ENCODE measurements around the gene SSTR4.

DNA sequence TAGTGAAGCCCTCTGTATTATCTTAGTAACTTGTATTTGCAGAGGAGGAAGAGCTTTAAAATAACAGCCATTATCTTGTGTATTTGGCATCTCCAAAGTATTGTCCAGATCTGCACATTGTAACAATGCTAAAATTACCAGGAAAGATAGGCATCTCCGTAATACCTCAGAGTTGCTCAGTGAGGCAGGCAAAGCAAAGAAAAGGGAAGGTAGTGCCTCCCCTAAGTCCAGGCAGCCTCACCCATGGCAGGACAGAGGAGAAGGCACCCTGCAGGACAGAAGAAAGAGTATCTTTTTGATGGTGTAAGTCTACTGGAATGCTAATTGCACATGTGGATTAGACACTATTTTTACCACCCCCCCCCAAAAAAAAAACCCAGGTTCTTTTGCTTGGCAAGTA lies 13.6 kb upstream of the SSTR4 start:
- TF ChIP-seq EZH2phosphoT487 (IDR thresholded peaks at IDR 0.05; ENCODE audit: borderline replicate concordance): no peak
- TF ChIP-seq, protein P1, sequence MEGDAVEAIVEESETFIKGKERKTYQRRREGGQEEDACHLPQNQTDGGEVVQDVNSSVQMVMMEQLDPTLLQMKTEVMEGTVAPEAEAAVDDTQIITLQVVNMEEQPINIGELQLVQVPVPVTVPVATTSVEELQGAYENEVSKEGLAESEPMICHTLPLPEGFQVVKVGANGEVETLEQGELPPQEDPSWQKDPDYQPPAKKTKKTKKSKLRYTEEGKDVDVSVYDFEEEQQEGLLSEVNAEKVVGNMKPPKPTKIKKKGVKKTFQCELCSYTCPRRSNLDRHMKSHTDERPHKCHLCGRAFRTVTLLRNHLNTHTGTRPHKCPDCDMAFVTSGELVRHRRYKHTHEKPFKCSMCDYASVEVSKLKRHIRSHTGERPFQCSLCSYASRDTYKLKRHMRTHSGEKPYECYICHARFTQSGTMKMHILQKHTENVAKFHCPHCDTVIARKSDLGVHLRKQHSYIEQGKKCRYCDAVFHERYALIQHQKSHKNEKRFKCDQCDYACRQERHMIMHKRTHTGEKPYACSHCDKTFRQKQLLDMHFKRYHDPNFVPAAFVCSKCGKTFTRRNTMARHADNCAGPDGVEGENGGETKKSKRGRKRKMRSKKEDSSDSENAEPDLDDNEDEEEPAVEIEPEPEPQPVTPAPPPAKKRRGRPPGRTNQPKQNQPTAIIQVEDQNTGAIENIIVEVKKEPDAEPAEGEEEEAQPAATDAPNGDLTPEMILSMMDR (conservative IDR thresholded peaks at IDR 0.05; ENCODE audit: low read length): no peak
